OCI-LY7 (cell line): Measurements from ENCODE around the gene LRRC8E. TPM values are rescaled to one million over a fixed set of nuclear protein-coding genes. Genes with fewer than 3 reads are reported as not detected.

Source experiments
- BruUV-seq: library from RNA; stranded (reverse); fragments of 400-500 nt; replicated peaks from 2 replicates; lab custom pipeline; 2021; lab: Mats Ljungman, UMichigan
- CTCF ChIA-PET: fragments of 300-600 bp; sonication (Branson Sonifier 250); formaldehyde crosslinking; loops from one replicate; lab custom pipeline; 2022; ENCODE audit warnings: antibody characterized with exemption; ENCODE audit not compliant: unreplicated experiment; lab: Charles Lee
- POLR2A ChIA-PET: fragments of 300-600 bp; sonication (Branson Sonifier 250); formaldehyde crosslinking; loops from one replicate; lab custom pipeline; 2022; ENCODE audit warnings: antibody characterized with exemption; lab: Charles Lee
- DNase-seq: peaks from one replicate; pipeline ENCODE4 v3.0.0-alpha.2; 2015; ENCODE audit warnings: low spot score
- H2AFZ ChIP-seq: fragments of 200-600 bp; sonication (generic), shearing (Covaris generic); 2 replicates; pipeline ENCODE4 v1.6.1; 2014; ENCODE audit warnings: mild to moderate bottlenecking, antibody characterized with exemption, low read length, moderate library complexity
- H3K27ac ChIP-seq: fragments of 200-600 bp; sonication (generic); 2 replicates; pipeline ENCODE4 v1.5.1; 2014; ENCODE audit warnings: mixed run types, low read depth, mild to moderate bottlenecking, moderate library complexity, low read length, inconsistent platforms; ENCODE audit not compliant: poor library complexity, severe bottlenecking
- H3K36me3 ChIP-seq: fragments of 200-600 bp; sonication (generic); 2 replicates; pipeline ENCODE4 v1.6.1; 2014; ENCODE audit warnings: mild to moderate bottlenecking, antibody characterized with exemption, low read length, moderate library complexity, mixed read lengths; ENCODE audit not compliant: insufficient read depth
- H3K4me1 ChIP-seq: fragments of 200-600 bp; sonication (generic); 2 replicates; pipeline ENCODE4 v1.5.1; 2014; ENCODE audit warnings: mild to moderate bottlenecking, low read length; ENCODE audit not compliant: insufficient read depth, poor library complexity, severe bottlenecking
- H3K4me2 ChIP-seq: fragments of 200-600 bp; sonication (generic); 2 replicates; pipeline ENCODE4 v1.6.1; 2014; ENCODE audit warnings: mild to moderate bottlenecking, low read length
- H3K4me3 ChIP-seq: fragments of 200-600 bp; sonication (generic); 2 replicates; pipeline ENCODE4 v1.5.1; 2014; ENCODE audit warnings: mild to moderate bottlenecking, low read depth, low read length; ENCODE audit not compliant: poor library complexity, severe bottlenecking
- H3K79me2 ChIP-seq: fragments of 200-600 bp; sonication (generic); 2 replicates; pipeline ENCODE4 v1.6.1; 2016; ENCODE audit warnings: low read depth, mild to moderate bottlenecking, low read length, moderate library complexity, mixed read lengths; ENCODE audit not compliant: insufficient read depth
- H3K9me2 ChIP-seq: fragments of 200-600 bp; sonication (generic); 2 replicates; pipeline ENCODE4 v1.6.1; 2016; ENCODE audit warnings: mild to moderate bottlenecking, low read length, mixed read lengths; ENCODE audit not compliant: insufficient read depth
- H3K9me3 ChIP-seq: fragments of 200-600 bp; sonication (generic); 2 replicates; pipeline ENCODE4 v1.6.1; 2014; ENCODE audit warnings: mild to moderate bottlenecking, mixed run types, low read length, mixed read lengths
- H4K20me1 ChIP-seq: fragments of 200-600 bp; sonication (generic); 2 replicates; pipeline ENCODE4 v1.6.1; 2014; ENCODE audit warnings: mild to moderate bottlenecking, antibody characterized with exemption, low read length, moderate library complexity, mixed read lengths; ENCODE audit not compliant: insufficient read depth
- EZH2phosphoT487 ChIP-seq: fragments of 200-600 bp; sonication (generic); IDR thresholded peaks from 2 replicates; pipeline ENCODE4 v1.6.1; 2018; ENCODE audit warnings: low read depth, borderline replicate concordance, mild to moderate bottlenecking, mixed run types, antibody characterized with exemption, low read length, moderate library complexity, mixed read lengths
- intact Hi-C: fragments of 100-400 bp; cut with micrococcal nuclease; formaldehyde crosslinking; loops from one replicate; pipeline ENCODE4 v1.10.0; 2022; ENCODE audit not compliant: unreplicated experiment
- total RNA-seq, 2 experiments: library from RNA; depleted of rRNA in 1 of 2; stranded (reverse); fragments of >200 nt in 1 of 2; shearing (Covaris generic) in 1 of 2; gene quantifications; 2 replicates each; pipeline ENCODE4 v1.2.3, GENCODE V29; 2014 to 2022
- TF ChIP-seq, protein P1 (sequence below): fragments of 200-600 bp; sonication (generic); conservative IDR thresholded peaks from 2 replicates; pipeline ENCODE4 v1.5.1; 2014; ENCODE audit warnings: mild to moderate bottlenecking, antibody characterized with exemption, low read length, moderate library complexity, mixed read lengths

Gene LRRC8E
- total RNA-seq, 2 experiments from 2014 or later: not detected

DNA sequence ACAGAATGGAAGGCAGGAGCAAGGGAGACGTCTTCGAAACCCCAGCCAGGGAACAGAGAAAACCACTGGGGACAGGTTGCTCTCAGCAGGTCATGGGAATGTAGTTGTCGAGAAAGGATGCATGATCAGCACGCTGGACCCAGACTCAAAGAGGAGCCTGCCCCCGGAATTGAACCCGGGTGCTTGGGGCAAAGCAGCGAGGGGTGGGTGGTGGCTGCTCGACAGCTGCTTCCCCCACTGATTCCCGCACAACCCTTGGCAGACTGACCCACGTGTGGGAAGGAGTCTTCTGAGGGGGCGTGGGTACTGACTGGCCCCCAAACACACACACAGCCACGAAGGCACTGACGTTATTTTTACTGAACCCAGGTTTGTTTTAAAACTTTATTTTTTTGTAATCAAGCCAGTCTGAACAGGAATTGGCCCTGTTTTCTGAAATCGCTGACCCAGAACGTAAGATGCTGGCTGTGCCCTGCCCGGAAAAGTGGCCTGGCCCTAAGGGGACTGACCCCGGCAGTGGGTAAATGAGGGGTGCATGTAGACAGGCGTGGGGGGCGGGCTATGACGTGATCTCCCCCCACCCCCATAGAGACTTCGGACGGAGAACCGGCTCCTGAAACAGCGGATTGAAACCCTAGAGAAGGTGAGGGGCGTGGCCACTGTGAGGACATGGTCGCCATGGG, 32.7 kb upstream of the LRRC8E start:
- Histone ChIP-seq H2AFZ (no peak overlapping the region), H3K79me2 (no peaks in the 10 kb centered on the region), H3K4me2 (no peak overlapping the region), H3K9me2 (no peaks in the 10 kb centered on the region), H3K4me1 (peaks cover 10% of the 10 kb centered on the region), H3K27ac (no peak overlapping the region), H3K4me3 (no peak overlapping the region), H3K36me3 (no peaks in the 10 kb centered on the region), H3K9me3 (no peaks in the 10 kb centered on the region), H4K20me1 (no peaks in the 10 kb centered on the region)
- BruUV-seq: no TSS peak
- no peak for DNase-seq
- intact Hi-C loops: no loop called here
- ChIA-PET POLR2A (no interaction called here), CTCF (no interaction called here)
- TF ChIP-seq, protein P1, sequence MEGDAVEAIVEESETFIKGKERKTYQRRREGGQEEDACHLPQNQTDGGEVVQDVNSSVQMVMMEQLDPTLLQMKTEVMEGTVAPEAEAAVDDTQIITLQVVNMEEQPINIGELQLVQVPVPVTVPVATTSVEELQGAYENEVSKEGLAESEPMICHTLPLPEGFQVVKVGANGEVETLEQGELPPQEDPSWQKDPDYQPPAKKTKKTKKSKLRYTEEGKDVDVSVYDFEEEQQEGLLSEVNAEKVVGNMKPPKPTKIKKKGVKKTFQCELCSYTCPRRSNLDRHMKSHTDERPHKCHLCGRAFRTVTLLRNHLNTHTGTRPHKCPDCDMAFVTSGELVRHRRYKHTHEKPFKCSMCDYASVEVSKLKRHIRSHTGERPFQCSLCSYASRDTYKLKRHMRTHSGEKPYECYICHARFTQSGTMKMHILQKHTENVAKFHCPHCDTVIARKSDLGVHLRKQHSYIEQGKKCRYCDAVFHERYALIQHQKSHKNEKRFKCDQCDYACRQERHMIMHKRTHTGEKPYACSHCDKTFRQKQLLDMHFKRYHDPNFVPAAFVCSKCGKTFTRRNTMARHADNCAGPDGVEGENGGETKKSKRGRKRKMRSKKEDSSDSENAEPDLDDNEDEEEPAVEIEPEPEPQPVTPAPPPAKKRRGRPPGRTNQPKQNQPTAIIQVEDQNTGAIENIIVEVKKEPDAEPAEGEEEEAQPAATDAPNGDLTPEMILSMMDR: no peak
- no peak for TF ChIP-seq EZH2phosphoT487

GRCh38 chr19:7856109-7856591, 32.2 kb upstream of the LRRC8E start:
- Histone ChIP-seq H3K36me3 (no peaks in the 10 kb centered on the region), H3K4me2 (no peak overlapping the region), H3K9me3 (no peaks in the 10 kb centered on the region), H2AFZ (no peak overlapping the region), H3K9me2 (no peaks in the 10 kb centered on the region), H3K4me3 (no peak overlapping the region), H3K4me1 (peaks cover 10% of the 10 kb centered on the region), H4K20me1 (no peaks in the 10 kb centered on the region), H3K79me2 (no peaks in the 10 kb centered on the region), H3K27ac (no peak overlapping the region)
- BruUV-seq: no TSS peak
- POLR2A ChIA-PET: no interaction called here
- CTCF ChIA-PET: no interaction called here
- no peak for TF ChIP-seq EZH2phosphoT487
- TF ChIP-seq, protein P1: no peak
- DNase-seq: no peak
- intact Hi-C loops: no loop called here
